ENCODE results near the gene SV2B.

GRCh38 chr15:91289324-91289723, 189.3 kb downstream of the SV2B start:
- TF ChIP-seq, protein P1, sequence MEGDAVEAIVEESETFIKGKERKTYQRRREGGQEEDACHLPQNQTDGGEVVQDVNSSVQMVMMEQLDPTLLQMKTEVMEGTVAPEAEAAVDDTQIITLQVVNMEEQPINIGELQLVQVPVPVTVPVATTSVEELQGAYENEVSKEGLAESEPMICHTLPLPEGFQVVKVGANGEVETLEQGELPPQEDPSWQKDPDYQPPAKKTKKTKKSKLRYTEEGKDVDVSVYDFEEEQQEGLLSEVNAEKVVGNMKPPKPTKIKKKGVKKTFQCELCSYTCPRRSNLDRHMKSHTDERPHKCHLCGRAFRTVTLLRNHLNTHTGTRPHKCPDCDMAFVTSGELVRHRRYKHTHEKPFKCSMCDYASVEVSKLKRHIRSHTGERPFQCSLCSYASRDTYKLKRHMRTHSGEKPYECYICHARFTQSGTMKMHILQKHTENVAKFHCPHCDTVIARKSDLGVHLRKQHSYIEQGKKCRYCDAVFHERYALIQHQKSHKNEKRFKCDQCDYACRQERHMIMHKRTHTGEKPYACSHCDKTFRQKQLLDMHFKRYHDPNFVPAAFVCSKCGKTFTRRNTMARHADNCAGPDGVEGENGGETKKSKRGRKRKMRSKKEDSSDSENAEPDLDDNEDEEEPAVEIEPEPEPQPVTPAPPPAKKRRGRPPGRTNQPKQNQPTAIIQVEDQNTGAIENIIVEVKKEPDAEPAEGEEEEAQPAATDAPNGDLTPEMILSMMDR (conservative IDR thresholded peaks at IDR 0.05): no peak
- no peak for TF ChIP-seq EZH2 (IDR thresholded peaks at IDR 0.05; ENCODE audit: low read depth)
